WTC11 (cell line): Measurements from ENCODE around the gene PDE6B. TPM values are rescaled to one million over a fixed set of nuclear protein-coding genes. Genes with fewer than 3 reads are reported as not detected.

Experiments
- ATAC-seq: fragments of 200-7000 bp; cut with Tn5 transposase; 2 replicates; pipeline ENCODE4 v1.10.0; 2021; ENCODE audit warnings: mild to moderate bottlenecking, moderate library complexity
- CTCF ChIA-PET: fragments of 300-600 bp; sonication (Branson Sonifier 250); formaldehyde crosslinking; loops from one replicate; lab custom pipeline; 2021; ENCODE audit warnings: antibody characterized with exemption; lab: Charles Lee
- POLR2A ChIA-PET: fragments of 350-600 bp; sonication (Branson Sonifier 250); formaldehyde crosslinking; loops from one replicate; lab custom pipeline; 2021; ENCODE audit warnings: antibody characterized with exemption; lab: Charles Lee
- DNase-seq: peaks from one replicate; pipeline ENCODE4 v3.0.0; 2021; ENCODE audit warnings: low spot score
- H3K27ac Mint-ChIP-seq: 2 replicates; pipeline ENCODE4 v1.8.0; 2021; ENCODE audit warnings: mixed read lengths
- H3K27me3 Mint-ChIP-seq: 2 replicates; pipeline ENCODE4 v1.8.0; 2021; ENCODE audit warnings: low read depth, mild to moderate bottlenecking, moderate library complexity, mixed read lengths
- H3K36me3 Mint-ChIP-seq: 2 replicates; pipeline ENCODE4 v1.8.0; 2021; ENCODE audit warnings: mixed read lengths
- H3K4me1 Mint-ChIP-seq: 2 replicates; pipeline ENCODE4 v1.8.0; 2022; ENCODE audit warnings: mixed read lengths
- H3K4me3 Mint-ChIP-seq: 2 replicates; pipeline ENCODE4 v1.8.0; 2021; ENCODE audit warnings: mild to moderate bottlenecking, moderate library complexity, mixed read lengths
- H3K9me3 Mint-ChIP-seq: 2 replicates; pipeline ENCODE4 v1.8.0; 2021; ENCODE audit warnings: mixed read lengths
- ESRRA ChIP-seq: sonication (generic); formaldehyde crosslinking; IDR thresholded peaks from 2 replicates; pipeline ENCODE4 v1.8.1; 2022; ENCODE audit warnings: mild to moderate bottlenecking, missing genetic modification reagents, borderline replicate concordance
- FOXP1 ChIP-seq: sonication (generic); formaldehyde crosslinking; IDR thresholded peaks from 2 replicates; pipeline ENCODE4 v1.8.0; 2022; ENCODE audit warnings: missing genetic modification reagents, mild to moderate bottlenecking, moderate library complexity, borderline replicate concordance
- GABPB1 ChIP-seq: sonication (generic); formaldehyde crosslinking; IDR thresholded peaks from 2 replicates; pipeline ENCODE4 v1.8.1; 2023; ENCODE audit warnings: mild to moderate bottlenecking, missing genetic modification reagents
- HMGA2 ChIP-seq: fragments of 250-450 bp; sonication (Bioruptor Pico); IDR thresholded peaks from 2 replicates; pipeline ENCODE4 v1.4.0; 2021; ENCODE audit warnings: mild to moderate bottlenecking, moderate library complexity
- JAZF1 ChIP-seq: fragments of 250-450 bp; sonication (Bioruptor Pico); IDR thresholded peaks from 2 replicates; pipeline ENCODE4 v1.9.0; 2021; ENCODE audit warnings: moderate library complexity, mild to moderate bottlenecking, inconsistent platforms
- NFATC4 ChIP-seq: fragments of 250-450 bp; sonication (Bioruptor Pico); IDR thresholded peaks from 2 replicates; pipeline ENCODE4 v1.9.0; 2021; ENCODE audit warnings: mild to moderate bottlenecking
- RELA ChIP-seq: sonication (generic); formaldehyde crosslinking; IDR thresholded peaks from 2 replicates; pipeline ENCODE4 v1.8.1; 2022; ENCODE audit warnings: missing genetic modification reagents, mild to moderate bottlenecking, borderline replicate concordance
- ZNF263 ChIP-seq: sonication (generic); formaldehyde crosslinking; IDR thresholded peaks from 2 replicates; pipeline ENCODE4 v1.8.1; 2022; ENCODE audit warnings: low read depth, mild to moderate bottlenecking, moderate library complexity, missing genetic modification reagents
- ZNF416 ChIP-seq: fragments of 250-450 bp; sonication (Bioruptor Pico); IDR thresholded peaks from 2 replicates; pipeline ENCODE4 v1.9.0; 2021; ENCODE audit warnings: mild to moderate bottlenecking, inconsistent platforms
- total RNA-seq: library from RNA; stranded (reverse); gene quantifications from 3 replicates; pipeline ENCODE4 v1.2.3, GENCODE V29; 2021
- TF ChIP-seq, protein P1 (sequence below): sonication (generic); formaldehyde crosslinking; IDR thresholded peaks from 2 replicates; pipeline ENCODE4 v1.8.1; 2023; ENCODE audit warnings: mild to moderate bottlenecking, moderate library complexity, missing genetic modification reagents
- TF ChIP-seq, protein P2 (sequence below): sonication (generic); formaldehyde crosslinking; IDR thresholded peaks from 2 replicates; pipeline ENCODE4 v1.8.0; 2023; ENCODE audit warnings: mild to moderate bottlenecking, missing genetic modification reagents
- TF ChIP-seq, protein P3 (sequence below): fragments of 250-450 bp; sonication (Bioruptor Pico); IDR thresholded peaks from 2 replicates; pipeline ENCODE4 v1.9.0; 2021; ENCODE audit warnings: mild to moderate bottlenecking
- TF ChIP-seq, protein P4 (sequence below): sonication (generic); formaldehyde crosslinking; IDR thresholded peaks from 2 replicates; pipeline ENCODE4 v1.8.0; 2023; ENCODE audit warnings: missing genetic modification reagents, mild to moderate bottlenecking, borderline replicate concordance
- TF ChIP-seq, protein P5 (sequence below): sonication (generic); formaldehyde crosslinking; IDR thresholded peaks from 2 replicates; pipeline ENCODE4 v1.8.1; 2022; ENCODE audit warnings: mild to moderate bottlenecking, moderate library complexity, missing genetic modification reagents
- TF ChIP-seq, protein P6 (sequence below): fragments of 250-450 bp; sonication (Bioruptor Pico); conservative IDR thresholded peaks from 2 replicates; pipeline ENCODE4 v1.9.0; 2021; ENCODE audit warnings: mild to moderate bottlenecking
- TF ChIP-seq, protein P7 (sequence below): sonication (generic); formaldehyde crosslinking; conservative IDR thresholded peaks from 2 replicates; pipeline ENCODE4 v1.8.1; 2023; ENCODE audit warnings: mild to moderate bottlenecking, low read depth, missing genetic modification reagents, moderate library complexity

Gene PDE6B
- total RNA-seq, 1 experiment from 2014 or later, result 7.1 TPM

DNA sequence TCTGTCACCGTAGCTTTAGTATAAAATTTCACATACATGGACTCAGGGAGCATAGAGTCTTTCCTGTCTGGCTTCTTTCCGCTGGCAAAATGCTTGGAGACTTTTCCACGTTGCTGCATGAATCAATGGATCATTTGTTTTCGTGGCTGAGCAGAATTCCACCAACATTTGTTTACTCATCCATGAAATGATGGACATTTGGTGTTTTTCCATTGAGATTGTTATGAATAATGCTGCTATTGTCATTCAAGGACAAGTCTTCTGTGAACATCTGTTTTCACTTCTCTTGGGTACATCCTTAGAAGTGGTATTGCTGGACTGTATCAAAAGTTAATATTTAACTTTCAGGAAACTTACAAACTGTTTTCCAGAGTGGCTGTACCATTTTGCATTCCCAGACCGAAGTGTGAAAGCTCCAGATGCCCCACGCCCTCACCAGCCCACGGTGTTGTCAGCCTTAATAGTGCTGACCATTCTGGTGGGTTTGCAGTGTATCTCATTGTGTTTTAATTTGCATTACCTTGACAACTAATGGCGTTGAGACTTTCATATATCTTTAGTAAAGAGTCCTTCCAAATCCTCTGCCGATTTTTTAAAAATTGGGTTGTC lies 43.5 kb upstream of the PDE6B start:
- Mint-ChIP-seq H3K9me3 (peaks cover 15% of the 10 kb centered on the region), H3K4me1 (peaks cover 22% of the 10 kb centered on the region), H3K27me3 (peaks cover 69% of the 10 kb centered on the region), H3K4me3 (no peak overlapping the region), H3K36me3 (peaks cover 7% of the 10 kb centered on the region), H3K27ac (no peak overlapping the region)
- TF ChIP-seq ZNF263 (CRISPR knock-in tag), result no peak
- TF ChIP-seq JAZF1 (CRISPR knock-in tag), result no peak
- no peak for TF ChIP-seq HMGA2 (CRISPR knock-in tag)
- TF ChIP-seq, protein P1, sequence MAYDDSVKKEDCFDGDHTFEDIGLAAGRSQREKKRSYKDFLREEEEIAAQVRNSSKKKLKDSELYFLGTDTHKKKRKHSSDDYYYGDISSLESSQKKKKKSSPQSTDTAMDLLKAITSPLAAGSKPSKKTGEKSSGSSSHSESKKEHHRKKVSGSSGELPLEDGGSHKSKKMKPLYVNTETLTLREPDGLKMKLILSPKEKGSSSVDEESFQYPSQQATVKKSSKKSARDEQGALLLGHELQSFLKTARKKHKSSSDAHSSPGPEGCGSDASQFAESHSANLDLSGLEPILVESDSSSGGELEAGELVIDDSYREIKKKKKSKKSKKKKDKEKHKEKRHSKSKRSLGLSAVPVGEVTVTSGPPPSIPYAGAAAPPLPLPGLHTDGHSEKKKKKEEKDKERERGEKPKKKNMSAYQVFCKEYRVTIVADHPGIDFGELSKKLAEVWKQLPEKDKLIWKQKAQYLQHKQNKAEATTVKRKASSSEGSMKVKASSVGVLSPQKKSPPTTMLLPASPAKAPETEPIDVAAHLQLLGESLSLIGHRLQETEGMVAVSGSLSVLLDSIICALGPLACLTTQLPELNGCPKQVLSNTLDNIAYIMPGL (CRISPR knock-in tag), result no peak
- TF ChIP-seq, protein P2, sequence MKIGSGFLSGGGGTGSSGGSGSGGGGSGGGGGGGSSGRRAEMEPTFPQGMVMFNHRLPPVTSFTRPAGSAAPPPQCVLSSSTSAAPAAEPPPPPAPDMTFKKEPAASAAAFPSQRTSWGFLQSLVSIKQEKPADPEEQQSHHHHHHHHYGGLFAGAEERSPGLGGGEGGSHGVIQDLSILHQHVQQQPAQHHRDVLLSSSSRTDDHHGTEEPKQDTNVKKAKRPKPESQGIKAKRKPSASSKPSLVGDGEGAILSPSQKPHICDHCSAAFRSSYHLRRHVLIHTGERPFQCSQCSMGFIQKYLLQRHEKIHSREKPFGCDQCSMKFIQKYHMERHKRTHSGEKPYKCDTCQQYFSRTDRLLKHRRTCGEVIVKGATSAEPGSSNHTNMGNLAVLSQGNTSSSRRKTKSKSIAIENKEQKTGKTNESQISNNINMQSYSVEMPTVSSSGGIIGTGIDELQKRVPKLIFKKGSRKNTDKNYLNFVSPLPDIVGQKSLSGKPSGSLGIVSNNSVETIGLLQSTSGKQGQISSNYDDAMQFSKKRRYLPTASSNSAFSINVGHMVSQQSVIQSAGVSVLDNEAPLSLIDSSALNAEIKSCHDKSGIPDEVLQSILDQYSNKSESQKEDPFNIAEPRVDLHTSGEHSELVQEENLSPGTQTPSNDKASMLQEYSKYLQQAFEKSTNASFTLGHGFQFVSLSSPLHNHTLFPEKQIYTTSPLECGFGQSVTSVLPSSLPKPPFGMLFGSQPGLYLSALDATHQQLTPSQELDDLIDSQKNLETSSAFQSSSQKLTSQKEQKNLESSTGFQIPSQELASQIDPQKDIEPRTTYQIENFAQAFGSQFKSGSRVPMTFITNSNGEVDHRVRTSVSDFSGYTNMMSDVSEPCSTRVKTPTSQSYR, result no peak
- TF ChIP-seq FOXP1, result no peak
- TF ChIP-seq NFATC4, result no peak
- no peak for TF ChIP-seq GABPB1 (CRISPR knock-in tag)
- TF ChIP-seq, protein P3, sequence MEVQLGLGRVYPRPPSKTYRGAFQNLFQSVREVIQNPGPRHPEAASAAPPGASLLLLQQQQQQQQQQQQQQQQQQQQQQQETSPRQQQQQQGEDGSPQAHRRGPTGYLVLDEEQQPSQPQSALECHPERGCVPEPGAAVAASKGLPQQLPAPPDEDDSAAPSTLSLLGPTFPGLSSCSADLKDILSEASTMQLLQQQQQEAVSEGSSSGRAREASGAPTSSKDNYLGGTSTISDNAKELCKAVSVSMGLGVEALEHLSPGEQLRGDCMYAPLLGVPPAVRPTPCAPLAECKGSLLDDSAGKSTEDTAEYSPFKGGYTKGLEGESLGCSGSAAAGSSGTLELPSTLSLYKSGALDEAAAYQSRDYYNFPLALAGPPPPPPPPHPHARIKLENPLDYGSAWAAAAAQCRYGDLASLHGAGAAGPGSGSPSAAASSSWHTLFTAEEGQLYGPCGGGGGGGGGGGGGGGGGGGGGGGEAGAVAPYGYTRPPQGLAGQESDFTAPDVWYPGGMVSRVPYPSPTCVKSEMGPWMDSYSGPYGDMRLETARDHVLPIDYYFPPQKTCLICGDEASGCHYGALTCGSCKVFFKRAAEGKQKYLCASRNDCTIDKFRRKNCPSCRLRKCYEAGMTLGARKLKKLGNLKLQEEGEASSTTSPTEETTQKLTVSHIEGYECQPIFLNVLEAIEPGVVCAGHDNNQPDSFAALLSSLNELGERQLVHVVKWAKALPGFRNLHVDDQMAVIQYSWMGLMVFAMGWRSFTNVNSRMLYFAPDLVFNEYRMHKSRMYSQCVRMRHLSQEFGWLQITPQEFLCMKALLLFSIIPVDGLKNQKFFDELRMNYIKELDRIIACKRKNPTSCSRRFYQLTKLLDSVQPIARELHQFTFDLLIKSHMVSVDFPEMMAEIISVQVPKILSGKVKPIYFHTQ (CRISPR knock-in tag), result no peak
- TF ChIP-seq, protein P4, sequence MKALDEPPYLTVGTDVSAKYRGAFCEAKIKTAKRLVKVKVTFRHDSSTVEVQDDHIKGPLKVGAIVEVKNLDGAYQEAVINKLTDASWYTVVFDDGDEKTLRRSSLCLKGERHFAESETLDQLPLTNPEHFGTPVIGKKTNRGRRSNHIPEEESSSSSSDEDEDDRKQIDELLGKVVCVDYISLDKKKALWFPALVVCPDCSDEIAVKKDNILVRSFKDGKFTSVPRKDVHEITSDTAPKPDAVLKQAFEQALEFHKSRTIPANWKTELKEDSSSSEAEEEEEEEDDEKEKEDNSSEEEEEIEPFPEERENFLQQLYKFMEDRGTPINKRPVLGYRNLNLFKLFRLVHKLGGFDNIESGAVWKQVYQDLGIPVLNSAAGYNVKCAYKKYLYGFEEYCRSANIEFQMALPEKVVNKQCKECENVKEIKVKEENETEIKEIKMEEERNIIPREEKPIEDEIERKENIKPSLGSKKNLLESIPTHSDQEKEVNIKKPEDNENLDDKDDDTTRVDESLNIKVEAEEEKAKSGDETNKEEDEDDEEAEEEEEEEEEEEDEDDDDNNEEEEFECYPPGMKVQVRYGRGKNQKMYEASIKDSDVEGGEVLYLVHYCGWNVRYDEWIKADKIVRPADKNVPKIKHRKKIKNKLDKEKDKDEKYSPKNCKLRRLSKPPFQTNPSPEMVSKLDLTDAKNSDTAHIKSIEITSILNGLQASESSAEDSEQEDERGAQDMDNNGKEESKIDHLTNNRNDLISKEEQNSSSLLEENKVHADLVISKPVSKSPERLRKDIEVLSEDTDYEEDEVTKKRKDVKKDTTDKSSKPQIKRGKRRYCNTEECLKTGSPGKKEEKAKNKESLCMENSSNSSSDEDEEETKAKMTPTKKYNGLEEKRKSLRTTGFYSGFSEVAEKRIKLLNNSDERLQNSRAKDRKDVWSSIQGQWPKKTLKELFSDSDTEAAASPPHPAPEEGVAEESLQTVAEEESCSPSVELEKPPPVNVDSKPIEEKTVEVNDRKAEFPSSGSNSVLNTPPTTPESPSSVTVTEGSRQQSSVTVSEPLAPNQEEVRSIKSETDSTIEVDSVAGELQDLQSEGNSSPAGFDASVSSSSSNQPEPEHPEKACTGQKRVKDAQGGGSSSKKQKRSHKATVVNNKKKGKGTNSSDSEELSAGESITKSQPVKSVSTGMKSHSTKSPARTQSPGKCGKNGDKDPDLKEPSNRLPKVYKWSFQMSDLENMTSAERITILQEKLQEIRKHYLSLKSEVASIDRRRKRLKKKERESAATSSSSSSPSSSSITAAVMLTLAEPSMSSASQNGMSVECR (CRISPR knock-in tag), result no peak
- TF ChIP-seq RELA (CRISPR knock-in tag), result no peak
- TF ChIP-seq ESRRA (CRISPR knock-in tag), result no peak
- TF ChIP-seq, protein P5, sequence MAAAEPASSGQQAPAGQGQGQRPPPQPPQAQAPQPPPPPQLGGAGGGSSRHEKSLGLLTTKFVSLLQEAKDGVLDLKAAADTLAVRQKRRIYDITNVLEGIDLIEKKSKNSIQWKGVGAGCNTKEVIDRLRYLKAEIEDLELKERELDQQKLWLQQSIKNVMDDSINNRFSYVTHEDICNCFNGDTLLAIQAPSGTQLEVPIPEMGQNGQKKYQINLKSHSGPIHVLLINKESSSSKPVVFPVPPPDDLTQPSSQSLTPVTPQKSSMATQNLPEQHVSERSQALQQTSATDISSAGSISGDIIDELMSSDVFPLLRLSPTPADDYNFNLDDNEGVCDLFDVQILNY (CRISPR knock-in tag), result no peak
- TF ChIP-seq, protein P6, sequence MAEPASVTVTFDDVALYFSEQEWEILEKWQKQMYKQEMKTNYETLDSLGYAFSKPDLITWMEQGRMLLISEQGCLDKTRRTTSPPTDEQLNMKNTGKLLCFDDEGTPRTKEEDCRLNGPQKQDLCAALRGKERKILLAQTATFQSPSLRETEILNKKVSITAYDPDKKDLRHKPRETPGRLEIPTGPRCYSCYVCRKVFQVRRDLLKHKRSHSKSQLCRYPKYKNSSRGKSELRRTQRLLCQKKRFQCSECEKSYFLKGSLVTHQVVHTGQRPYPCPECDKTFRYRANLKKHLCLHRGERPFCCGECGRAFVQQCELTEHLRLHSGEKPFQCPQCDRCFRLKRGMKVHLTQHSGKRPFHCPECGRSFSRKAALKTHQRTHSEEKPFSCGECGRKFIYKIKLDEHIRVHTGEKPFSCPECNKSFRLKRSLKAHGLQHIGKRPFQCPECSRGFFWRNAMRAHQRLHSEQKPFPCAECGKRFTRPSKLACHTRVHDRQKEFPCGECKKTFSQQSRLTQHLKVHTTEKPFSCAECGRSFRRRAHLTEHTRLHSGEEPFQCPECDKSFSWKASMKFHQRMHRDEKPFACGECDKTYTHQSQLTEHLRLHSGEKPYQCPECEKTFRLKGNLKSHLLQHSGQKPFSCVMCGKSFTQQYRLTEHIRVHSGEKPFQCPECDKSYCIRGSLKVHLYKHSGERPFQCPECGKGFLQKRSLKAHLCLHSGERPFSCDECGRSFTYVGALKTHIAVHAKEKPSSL, result no peak
- TF ChIP-seq, protein P7, sequence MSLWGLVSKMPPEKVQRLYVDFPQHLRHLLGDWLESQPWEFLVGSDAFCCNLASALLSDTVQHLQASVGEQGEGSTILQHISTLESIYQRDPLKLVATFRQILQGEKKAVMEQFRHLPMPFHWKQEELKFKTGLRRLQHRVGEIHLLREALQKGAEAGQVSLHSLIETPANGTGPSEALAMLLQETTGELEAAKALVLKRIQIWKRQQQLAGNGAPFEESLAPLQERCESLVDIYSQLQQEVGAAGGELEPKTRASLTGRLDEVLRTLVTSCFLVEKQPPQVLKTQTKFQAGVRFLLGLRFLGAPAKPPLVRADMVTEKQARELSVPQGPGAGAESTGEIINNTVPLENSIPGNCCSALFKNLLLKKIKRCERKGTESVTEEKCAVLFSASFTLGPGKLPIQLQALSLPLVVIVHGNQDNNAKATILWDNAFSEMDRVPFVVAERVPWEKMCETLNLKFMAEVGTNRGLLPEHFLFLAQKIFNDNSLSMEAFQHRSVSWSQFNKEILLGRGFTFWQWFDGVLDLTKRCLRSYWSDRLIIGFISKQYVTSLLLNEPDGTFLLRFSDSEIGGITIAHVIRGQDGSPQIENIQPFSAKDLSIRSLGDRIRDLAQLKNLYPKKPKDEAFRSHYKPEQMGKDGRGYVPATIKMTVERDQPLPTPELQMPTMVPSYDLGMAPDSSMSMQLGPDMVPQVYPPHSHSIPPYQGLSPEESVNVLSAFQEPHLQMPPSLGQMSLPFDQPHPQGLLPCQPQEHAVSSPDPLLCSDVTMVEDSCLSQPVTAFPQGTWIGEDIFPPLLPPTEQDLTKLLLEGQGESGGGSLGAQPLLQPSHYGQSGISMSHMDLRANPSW (CRISPR knock-in tag), result no peak
- no peak for TF ChIP-seq ZNF416 (CRISPR knock-in tag)
- ChIA-PET POLR2A (no interaction called here), CTCF (no interaction called here)
- no peak for DNase-seq
- no peak for ATAC-seq
